Dermis microvascular lymphatic vessel endothelial cell (primary cell): ENCODE measurements around the gene MEF2D. TPM values are rescaled to one million over a fixed set of nuclear protein-coding genes. Genes with fewer than 3 reads are reported as not detected.

Experiments
- DNase-seq, 2 donors: peaks; one replicate each; pipeline versions ENCODE4 v3.0.0 to v3.0.0-alpha.2; 2010; ENCODE audit warnings: low read depth in 2 of 2
- total RNA-seq: library from RNA; depleted of rRNA; stranded (reverse); fragments of >200 nt; gene quantifications from 2 replicates; pipeline ENCODE4 v1.2.1, GENCODE V29; 2014

Gene MEF2D
- total RNA-seq, 1 donor from 2014 or later, result 4.1 TPM

DNA sequence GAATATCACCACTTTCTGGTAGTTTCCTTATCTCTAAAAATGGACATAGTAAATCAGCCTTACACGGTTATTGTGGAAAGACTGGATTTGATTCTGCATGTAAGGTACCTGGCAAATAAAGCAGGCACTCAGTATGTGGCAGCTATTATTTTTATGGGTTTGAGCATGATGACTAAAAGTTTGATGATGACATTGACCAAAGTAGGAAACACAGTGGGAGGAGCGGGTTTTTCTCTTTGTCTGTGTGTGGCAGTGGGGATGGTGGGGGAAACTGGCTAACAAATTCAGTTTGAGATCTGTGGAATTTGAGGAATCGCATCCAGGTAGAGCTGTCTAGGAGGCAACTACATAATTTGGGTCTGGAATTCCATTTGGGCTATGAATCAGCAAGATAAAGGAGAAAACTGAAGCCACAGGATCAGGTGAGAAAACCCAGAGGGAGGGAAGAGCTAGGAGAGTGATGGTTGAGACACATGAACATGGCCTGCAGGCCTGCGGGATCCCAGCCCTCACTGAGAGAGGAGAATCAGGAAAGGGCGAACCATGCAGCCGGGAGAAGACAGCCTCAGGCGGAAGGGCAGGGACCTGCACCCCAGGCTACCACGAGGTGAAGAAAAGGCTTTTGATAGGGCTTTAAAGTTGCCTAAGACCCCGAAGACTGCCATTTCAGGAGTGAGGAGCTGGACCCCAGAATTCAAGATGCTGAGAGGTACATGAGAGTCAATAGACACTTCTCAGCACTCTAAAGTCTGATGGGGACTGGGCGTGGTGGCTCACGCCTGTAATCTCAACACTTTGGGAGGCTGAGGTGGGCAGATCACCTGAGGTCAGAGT lies 52.2 kb downstream of the MEF2D start:
- no peak for DNase-seq

DNA sequence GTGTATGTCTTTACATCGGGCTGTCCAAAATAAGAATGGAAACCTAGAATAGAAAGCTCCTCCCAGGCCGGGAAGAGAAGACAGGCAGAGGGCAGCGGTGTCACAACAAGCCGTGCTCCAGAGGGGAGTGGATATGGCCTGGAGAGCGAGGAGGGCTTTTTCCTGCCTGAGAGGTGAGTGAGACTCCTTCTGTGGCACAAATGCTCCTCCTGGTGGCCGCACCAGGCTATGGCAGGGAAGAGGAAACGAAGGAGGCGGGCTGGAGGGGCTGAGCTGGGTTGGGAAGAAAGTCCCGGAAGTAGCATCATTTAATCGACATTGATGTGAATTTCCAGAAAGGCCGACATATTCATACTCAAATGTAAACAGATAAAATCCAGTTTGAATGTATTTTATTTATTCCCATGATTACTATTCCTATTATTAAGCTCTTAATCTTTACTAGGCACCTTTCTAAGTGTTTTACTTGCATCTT lies 54.7 kb downstream of the MEF2D start:
- peak; percentile 42 to 72 for DNase-seq

DNA sequence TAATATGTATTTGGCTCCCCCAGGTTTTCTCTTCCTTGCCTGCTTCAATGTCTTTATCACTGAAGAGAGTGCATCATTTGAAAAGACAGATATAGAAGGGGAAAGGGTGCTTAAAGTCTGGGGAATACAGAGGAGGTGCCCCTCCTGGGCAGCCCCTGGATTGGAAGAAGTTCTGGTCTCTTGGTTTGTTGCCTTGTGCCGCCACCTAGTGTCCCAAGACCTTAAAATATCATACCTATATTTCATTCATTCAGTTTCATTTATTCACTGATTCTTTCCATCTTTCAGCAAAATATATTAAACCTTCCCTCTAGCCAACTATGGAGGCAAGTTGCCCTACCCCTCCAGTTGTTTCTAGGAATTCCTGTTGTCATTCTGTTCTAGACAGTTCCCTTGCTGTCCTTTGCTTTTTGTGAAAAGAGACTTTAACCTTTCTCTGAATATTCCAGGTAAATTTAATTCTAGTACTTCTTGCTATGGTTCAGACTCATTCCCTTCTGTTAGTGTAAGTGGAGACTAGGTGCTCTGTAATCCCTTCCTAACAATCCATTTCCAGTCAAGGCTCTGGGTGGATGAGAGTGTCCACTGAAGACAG lies 56.1 kb downstream of the MEF2D start:
- peak; percentile 5 to 59 for DNase-seq

DNA sequence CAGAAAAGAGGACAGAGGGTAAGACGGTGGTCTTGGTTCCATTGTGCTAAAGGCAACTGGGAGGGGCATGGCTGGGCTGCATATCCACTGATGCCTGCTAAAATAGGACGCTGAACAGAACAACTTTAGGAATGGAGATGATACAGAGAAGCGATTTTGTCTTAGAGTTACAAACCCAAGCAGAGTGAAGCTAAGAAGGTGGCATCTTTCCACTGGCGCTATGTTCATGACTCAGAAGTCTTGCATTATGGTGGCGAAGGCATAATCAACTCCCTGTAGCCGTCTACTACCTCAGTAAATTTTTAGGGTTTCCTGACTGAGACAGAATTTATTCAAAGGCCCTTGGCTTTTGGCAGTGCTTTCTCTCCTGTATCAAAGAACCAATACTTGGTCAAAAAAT lies 57.3 kb downstream of the MEF2D start:
- no peak for DNase-seq

DNA sequence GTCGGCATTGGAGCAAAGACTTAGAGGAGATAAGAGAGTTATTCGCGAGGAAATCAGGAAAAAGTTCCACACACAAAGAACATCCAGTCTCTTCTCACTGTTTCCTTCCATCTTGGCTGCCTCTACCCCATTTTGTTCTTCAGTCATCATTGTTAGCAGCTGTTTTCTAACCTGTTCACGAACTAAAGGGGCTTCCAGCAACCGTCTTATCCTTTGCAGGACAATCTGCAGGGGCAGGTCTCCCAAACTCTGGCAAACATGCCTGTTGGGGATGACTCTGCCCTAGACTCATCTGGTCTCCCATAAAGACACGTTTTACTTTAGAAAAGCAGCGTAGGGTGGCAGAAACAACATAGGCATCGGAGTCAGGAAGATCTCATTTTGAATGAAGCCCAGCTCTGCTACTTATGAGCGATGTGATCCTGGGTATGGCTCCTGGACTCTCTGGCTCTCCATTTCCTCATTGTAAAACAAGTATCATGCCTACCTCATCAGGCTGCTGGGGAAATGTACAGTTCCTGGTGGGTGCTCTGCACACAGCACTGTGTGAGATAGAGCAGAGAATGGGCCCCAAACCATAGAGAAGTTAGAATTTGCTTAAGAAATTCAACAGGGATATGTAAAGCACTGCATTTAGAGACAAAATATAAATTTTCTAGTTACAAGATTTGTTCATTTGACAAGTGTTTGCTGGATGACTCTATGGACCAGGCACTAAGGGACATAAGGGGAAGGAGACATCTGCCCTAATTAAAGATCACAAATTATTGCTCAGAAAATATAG lies 59.7 kb downstream of the MEF2D start:
- DNase-seq, result no peak

DNA sequence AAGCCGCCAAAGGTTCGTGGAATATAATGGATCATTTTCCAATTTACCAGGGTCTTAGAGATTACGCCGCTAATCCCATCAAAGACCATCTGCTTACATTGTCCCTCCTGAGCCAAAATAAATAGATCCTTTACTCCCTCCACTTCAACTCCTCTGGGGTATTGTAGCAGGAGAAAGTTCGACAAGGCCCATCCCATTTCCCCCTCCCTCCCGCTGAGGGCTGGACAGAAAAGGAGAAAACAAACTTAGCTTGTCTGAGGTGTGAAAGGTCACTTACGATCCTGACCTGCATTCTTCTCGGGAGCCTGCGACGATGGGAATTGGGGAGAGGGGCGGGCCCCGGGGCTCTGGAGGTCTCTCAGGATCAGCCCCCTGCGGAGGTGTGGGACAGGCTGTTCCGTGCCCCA lies 60.8 kb downstream of the MEF2D start:
- DNase-seq, result no peak

DNA sequence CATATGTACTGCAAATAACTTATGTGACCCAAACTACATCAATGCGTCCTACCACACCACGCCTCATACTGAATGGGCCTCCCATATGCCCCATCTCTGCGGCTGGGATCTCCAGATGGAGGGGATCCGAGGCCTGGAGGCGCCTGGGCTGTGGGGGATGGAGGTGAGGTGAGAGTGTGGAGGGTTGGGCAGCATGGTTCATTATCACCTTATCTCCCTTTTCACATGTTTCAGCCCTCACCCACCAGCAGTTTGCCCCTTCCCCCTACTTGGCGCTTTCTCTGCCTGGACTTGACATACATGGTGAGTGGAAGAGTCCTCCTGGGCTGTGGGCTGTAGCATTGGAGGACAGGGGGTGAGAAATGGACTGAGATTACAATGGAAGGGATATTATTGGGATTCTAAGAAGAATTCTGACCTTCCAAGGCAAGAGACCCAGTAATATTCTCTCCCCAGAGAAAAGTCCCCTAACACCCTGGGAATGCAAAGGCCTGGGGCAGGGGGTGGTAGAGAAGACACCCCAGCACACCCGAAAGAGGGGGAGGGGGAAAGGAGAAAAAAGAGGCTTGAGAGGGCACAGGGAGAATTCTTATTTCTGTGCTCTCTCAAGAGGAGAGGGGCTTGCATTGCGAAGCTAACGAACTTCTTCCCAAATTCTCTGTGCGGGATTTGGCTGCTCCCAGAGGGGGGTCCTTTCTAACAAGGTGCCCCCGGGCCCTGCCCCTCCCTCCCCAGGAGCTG lies 61.4 kb downstream of the MEF2D start:
- no peak for DNase-seq

DNA sequence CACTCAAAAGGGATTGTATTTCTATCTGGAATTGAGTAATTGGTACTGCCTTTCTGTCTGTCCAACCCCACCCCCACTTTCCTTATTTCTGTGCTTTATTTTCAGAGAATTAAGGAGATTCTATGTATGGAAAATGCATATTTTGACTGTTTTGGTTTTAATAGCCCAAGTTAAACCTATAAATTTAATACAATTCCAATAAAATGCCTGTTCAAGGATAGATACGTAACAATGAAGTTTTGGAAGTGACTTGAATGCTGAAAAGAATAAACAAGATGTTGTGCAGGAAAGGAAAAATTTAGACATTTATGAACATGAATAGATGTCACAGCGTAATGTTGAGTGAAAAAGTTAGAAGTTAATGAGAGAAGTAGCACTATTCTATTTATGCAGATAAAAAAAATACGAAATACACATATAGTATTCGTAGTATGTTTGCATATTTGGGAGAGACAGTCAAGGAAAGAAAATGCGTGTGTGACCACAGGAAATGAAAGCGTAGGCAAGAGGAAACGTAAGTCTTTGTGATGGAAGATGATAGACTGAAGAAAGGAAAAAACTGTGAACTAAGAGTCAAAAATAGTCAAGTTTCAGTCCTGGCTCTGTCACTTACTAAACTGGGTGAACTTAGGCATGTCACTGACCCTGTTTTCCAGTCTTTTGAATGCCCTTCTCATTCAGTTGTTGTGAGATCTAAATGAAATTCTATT lies 62.1 kb downstream of the MEF2D start:
- no peak for DNase-seq

DNA sequence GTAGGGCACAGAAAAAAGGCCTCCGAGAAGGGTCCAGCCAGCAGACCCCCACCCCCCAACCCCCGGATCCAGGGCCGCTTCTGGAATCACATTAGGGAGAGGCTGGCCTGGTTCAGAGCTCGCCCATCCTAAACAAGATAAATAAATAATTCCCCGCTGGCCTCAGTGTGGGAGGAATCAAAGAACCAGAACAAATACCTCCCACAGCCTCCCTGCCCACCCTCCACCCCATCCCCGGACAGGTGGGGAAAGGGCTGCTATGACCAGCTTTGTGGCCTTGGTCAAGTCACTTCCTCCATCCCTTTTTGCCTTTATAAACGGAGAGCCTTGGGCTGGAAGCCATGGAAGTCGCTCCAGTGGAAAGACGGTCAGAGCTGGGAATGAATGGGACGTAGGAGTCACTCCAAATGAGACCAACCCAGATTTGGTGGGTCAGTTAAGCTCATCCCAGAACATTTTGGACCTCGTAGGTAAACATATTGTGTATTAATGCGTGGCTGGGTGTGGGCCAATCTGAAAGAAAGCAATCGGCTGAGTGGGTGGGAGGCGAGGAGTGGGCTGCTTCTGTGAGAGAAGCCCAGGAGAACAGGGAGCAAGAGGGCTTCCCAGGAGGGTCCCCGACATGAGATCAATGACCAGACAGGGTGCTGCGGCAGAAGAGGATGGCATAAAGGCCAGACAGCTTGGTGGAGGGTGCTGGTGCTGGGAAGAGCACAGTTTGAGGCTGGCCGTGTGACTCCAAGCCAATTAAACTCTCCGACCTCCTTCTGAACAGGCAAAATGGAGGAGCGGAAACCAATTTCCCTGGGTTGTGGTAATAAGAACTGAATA lies 63.3 kb downstream of the MEF2D start:
- DNase-seq, result no peak

DNA sequence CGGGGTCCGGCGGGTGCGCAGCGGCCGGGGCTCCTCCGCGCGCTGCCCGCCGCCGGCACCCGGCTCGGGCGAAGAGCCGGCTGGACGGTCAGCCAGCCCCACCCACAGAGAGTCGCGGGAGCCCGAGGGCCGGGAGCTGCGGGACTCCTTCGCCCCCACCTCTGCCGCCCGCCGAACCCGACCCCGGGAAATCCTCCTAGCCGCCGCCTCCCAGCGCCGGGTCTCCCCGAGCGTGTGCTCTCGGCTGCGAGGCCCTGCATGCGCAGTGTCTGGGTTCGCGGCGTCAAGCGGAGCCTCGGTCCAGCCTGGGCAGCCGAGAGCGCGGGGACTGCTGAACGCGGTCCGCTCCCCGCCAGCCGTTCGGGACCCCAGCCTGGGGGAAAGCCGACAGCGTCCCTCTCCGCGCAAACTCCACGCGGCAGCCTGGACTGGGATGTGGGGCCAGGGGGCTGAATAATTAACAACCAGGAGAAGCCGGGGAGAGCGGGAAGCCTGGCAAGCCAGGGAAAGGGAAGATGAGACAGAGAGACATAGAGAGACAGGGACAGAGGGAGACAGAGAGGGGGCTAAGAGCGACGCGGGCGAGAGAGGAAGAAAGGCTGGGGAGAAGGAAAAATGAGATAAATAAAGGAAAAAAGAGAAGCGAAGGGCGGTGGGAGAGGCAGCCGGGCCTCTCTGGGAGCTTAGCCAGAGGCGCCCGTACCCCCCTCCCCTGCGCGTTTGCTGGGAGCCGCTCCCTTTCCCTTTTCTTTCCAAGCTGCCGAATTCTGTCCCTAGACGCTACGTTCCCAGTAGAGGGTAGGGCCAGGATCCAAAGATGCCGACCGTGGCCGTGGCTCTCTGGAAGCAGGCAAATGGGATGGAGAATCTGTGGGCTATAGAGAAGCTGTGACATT lies 64.2 kb downstream of the MEF2D start:
- peak in 1 of 2 donors; percentile 12 for DNase-seq

DNA sequence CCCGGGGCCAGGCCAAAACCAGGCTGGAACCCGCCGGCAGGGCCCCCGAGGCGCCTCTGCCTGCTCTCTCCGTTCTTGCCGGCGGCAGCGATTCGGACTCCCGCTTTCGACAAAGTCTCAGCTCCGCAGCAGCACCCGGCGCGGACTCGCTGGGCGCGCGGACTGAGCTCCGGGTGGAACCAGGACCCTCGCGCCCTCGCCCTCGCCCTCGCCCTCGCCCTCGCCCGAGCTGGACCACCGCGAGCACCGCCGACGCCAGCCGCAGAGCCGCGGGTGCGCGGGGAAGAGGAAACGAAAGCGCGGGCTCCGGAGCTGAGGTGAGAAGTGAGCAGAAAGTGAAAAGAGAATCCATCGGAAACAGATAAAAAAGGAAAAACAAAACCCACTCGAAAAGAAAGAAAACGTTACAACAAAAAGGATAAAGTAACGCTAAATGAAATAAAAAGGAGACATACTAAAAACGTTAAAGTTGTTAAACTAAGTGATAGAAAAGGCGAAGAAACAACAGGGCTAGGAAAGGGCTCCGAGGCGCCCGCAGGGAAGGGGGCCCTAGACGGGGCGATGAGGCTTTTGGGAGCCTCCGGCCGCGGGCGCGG lies 64.9 kb downstream of the MEF2D start:
- DNase-seq, result no peak

DNA sequence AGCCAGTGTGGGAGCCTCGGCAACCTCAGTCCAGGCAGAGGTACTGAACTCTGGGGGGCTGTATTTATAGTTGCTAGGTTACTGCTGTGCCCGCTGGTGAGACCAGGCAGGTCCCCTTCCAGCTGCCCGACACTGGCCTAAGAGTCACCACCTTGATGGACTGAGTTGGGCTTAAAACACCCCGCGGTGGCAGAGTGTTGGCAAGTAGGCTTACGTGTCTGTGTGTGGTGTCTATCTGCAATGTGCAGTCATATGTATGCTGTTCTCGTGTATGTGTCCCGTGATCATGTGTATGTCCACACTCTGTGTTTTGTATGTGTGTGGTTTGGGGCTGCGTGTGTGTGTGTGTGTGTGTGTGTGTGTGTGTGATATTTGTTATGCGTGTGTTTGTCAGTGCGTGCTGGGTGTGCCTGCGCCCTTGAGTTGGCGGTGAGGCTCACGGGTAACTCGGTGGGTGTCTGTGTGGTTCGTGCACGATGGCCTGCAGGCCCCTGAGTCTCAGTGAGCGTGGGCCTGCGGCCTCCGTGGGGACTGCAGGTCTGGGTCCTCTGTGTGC lies 65.5 kb downstream of the MEF2D start:
- no peak for DNase-seq

DNA sequence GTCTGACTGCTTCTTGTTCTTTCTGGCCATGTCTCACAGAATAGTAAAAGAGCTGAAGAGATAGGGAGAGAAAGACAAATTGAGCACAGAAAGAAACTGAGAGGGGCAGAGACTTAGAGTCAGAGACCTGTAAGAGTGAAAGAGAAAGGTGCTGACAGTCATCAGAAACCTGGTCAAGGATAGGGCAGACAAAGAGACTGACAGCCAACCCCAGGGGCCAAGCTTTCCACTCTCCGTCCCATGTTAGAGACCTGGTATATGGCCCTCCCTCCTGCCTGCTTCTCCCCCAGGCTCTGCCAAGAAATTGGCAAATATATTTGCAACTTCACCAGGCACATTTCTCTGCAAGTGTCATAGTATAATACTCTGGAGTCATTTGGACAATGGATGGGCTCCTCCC lies 67.0 kb downstream of the MEF2D start:
- DNase-seq, result no peak

DNA sequence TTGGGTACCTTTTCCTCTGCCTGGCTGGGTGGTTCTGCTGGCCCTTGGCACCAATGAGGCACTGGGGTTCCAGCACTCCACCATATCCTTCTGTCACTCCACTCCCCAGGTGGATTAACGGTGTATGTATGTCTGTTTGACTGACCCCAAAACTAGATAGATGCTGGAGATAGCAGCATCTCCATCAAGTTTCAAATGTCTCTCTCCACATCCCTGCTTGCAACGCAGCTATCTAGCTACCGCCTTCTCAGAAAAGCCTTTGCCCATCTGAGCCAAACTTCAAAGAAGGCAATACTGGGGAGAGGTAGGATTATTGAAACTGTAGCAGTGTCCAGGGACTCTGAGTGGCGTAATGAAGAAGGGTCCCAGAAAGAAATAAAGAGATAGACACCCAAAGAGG lies 67.5 kb downstream of the MEF2D start:
- DNase-seq, result no peak

DNA sequence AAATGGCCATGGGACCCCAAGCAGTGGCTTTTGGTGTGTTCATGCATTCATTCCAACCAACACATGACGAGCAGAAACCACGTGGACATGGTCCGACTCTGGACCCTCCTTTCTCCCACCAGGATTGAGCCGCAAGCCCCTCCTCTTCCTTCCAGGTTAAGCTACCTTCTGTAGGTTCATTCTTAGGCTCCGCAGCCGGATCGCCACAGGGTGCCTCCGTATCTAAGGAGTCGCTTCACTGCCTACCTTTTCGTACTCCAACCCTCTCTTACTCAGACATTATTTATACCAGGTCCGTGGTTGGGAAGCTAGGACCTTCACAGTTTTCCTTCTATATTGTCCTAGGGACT lies 67.9 kb downstream of the MEF2D start:
- no peak for DNase-seq

DNA sequence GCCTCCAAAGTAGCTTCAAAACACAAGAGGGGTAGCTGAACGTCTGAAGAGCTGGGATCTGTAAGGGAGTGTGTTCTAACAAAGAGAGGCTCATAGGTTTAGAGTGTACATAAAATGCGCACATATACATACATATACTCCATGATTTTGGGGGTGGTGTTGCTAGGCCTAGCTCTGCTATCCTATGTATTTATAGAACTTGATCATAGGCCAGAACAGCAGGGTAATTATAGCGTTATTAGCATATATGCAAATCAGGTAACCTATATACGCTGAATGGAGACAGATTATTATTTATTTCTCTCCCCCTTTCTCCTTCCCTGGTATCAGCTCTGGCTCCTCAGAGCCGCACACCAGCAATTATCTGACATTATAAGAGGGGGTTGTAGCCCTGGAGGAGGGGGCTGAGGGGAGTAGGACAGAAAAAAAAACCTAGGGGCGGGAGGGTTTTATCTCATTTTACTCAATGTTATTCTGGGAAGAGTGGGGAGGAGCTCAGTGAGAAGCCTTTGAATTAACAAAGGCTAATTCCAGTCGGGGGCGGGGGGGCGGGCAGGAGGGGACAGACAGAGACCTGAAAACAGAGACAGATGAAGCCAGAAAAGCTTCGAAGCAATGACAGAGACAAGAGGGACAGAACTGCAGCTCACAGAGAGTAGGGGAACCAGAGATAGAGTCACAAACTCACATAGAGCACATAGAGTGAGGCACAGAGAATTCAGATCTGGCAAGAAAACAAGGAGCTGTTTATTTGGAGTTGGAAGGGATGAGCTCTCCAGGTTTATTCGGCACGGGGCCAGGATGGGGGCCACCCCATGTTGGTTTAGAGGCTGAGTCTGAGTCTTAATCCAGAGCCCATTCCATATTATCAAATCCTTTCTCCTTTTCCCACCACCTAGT lies 68.6 kb downstream of the MEF2D start:
- no peak for DNase-seq

DNA sequence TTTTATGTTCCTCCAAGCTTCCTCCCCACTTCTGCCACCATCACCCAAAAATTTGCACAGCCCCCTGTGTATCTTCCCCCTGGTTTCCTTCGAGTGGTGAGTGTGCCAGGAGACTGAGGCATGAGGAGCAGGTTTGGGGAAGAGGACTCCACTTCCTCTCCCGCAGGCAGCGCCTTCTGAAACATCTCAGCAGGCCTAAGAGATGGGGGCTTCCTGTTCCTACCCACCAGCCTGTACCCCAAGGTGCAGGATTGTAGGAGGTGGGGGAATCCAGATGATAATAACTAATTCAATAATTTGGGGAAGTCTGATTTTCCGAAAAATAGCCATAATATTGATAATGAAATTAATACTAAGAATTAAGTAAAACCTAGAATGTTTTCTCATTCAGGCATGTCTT lies 69.2 kb downstream of the MEF2D start:
- no peak for DNase-seq
